GM13976 (cell line): Measurements from ENCODE around the gene LSMEM2.

Experiments used
- DNase-seq: peaks from one replicate; pipeline ENCODE4 v3.0.0; 2012; ENCODE audit warnings: low spot score
- CTCF ChIP-seq: IDR thresholded peaks from 2 replicates; pipeline ENCODE4 v1.5.1; 2012; ENCODE audit warnings: borderline replicate concordance, mild to moderate bottlenecking; ENCODE audit not compliant: insufficient read depth; ENCODE audit errors: extremely low read depth, missing control alignments, control extremely low read depth
- in situ Hi-C: fragments of 300-500 bp; cut with MboI; formaldehyde crosslinking; loops from one replicate; pipeline ENCODE4 v1.12.0; 2022; ENCODE audit warnings: low sequenced_read_pairs, mixed read lengths, inconsistent platforms; ENCODE audit not compliant: unreplicated experiment

Gene LSMEM2

GRCh38 chr3:50245251-50245745, 33.6 kb upstream of the LSMEM2 start:
- no peak for DNase-seq
- in situ Hi-C loops: no loop called here
- TF ChIP-seq CTCF: no peak

- peak; percentile 89 for DNase-seq
- in situ Hi-C loops: no loop called here
- peak; percentile 99 for TF ChIP-seq CTCF
Measured at GRCh38 chr3:50245831-50246516, 32.9 kb upstream of the LSMEM2 start.

- TF ChIP-seq CTCF: no peak
- in situ Hi-C loops: no loop called here
- peak; percentile 86 for DNase-seq
Measured at GRCh38 chr3:50246517-50246954, 32.4 kb upstream of the LSMEM2 start.

GRCh38 chr3:50248387-50248786, 30.5 kb upstream of the LSMEM2 start:
- DNase-seq: no peak
- in situ Hi-C loops: no loop called here

GRCh38 chr3:50249457-50249856, 29.4 kb upstream of the LSMEM2 start:
- TF ChIP-seq CTCF: no peak
- DNase-seq: no peak
- in situ Hi-C loops: no loop called here

More at GRCh38 chr3:50248387-50248786, 30.5 kb upstream of the LSMEM2 start:
- TF ChIP-seq CTCF: no peak

GRCh38 chr3:50250514-50250913, 28.4 kb upstream of the LSMEM2 start:
- in situ Hi-C loops: no loop called here
- no peak for TF ChIP-seq CTCF
- DNase-seq: no peak
